Heart left ventricle (tissue), 16 donors: ENCODE measurements around the gene OCIAD1. TPM values are rescaled to one million over a fixed set of nuclear protein-coding genes. Genes with fewer than 3 reads are reported as not detected.
"Not testable (repeated sequence)": the region's sequence is repeated elsewhere in the genome, so short reads cannot be mapped to it uniquely, and the experiment has no call there.

Experiments
- ATAC-seq, 4 donors: fragments of 200-7000 bp; cut with Tn5 transposase; one replicate each; pipeline ENCODE4 v1.9.1; 2020 to 2022; ENCODE audit warnings: moderate library complexity in 4 of 4, mild to moderate bottlenecking in 3 of 4, moderate number of reproducible peaks in 1 of 4
- DNase-seq, 5 donors: peaks; one replicate each; pipeline ENCODE4 v3.0.0-alpha.2; 2020
- H3K27ac ChIP-seq, 12 donors: fragments of 200-600 bp; sonication (generic) in 4 of 12; one replicate each; pipeline versions ENCODE4 v1.5.0 to v1.8.0; 2016 to 2022; ENCODE audit warnings: mild to moderate bottlenecking in 2 of 12
- H3K27me3 ChIP-seq, 9 donors: fragments of 200-600 bp; sonication (generic) in 2 of 9; one replicate each; pipeline versions ENCODE4 v1.5.1 to v1.8.0; 2016 to 2022; ENCODE audit warnings: mild to moderate bottlenecking in 3 of 9
- H3K36me3 ChIP-seq, 9 donors: fragments of 200-600 bp; sonication (generic) in 2 of 9; one replicate each; pipeline versions ENCODE4 v1.5.0 to v1.8.0; 2018 to 2022; ENCODE audit warnings: mild to moderate bottlenecking in 2 of 9
- H3K4me1 ChIP-seq, 12 donors: fragments of 200-600 bp; sonication (generic) in 4 of 12; one replicate each; pipeline versions ENCODE4 v1.5.0 to v1.8.0; 2016 to 2022; ENCODE audit warnings: mild to moderate bottlenecking in 3 of 12
- H3K4me3 ChIP-seq, 12 donors: fragments of 200-600 bp; sonication (generic) in 4 of 12; one replicate each; pipeline versions ENCODE4 v1.5.0 to v1.8.0; 2017 to 2022; ENCODE audit warnings: mild to moderate bottlenecking in 9 of 12, moderate library complexity in 4 of 12
- H3K9me3 ChIP-seq, 12 donors: fragments of 200-600 bp; sonication (generic) in 4 of 12; one replicate each; pipeline versions ENCODE4 v1.5.0 to v1.8.0; 2016 to 2022; ENCODE audit warnings: mild to moderate bottlenecking in 1 of 12
- CTCF ChIP-seq, 12 donors: fragments of 200-600 bp; sonication (generic) in 4 of 12; IDR thresholded peaks; one replicate each; pipeline versions ENCODE4 v1.5.0 to v1.8.0; 2018 to 2022; ENCODE audit warnings: antibody characterized with exemption in 12 of 12, mild to moderate bottlenecking in 5 of 12
- POLR2A ChIP-seq, 2 donors: fragments of 450-650 bp; IDR thresholded peaks; one replicate each; pipeline ENCODE4 v1.6.1; 2017; ENCODE audit warnings: antibody characterized with exemption in 2 of 2, mild to moderate bottlenecking in 2 of 2, moderate library complexity in 2 of 2
- WGBS, 4 donors: extraction: QIAGEN DNeasy Blood & Tissue Kit in 2 of 4; methylation state at CpG; one replicate each; pipeline versions ENCODE4 v1.1.5 to v1.1.7; 2013 to 2018; 5-methylcytosine and 5-hydroxymethylcytosine counted together
- intact Hi-C, 10 donors: fragments of 100-400 bp; cut with DNase I; formaldehyde crosslinking; loops; one replicate each; pipeline versions ENCODE4 v1.11.1 to v1.14.2; 2022
- polyA plus RNA-seq, 2 donors: library from polyadenylated mRNA; stranded (reverse); fragments of 200-250 nt; gene quantifications; one replicate each; pipeline ENCODE4 v1.2.3, GENCODE V29; 2013
- total RNA-seq, 9 donors: library from RNA; depleted of rRNA in 2 of 9; stranded (reverse); fragments of >200 nt in 2 of 9; fragmentation: NEBNext Ultra II Directional in 3 of 9; extraction: Animal tissue kit (Norgen Biotek cat#: 25700) in 3 of 9; gene quantifications; one replicate each; pipeline versions ENCODE4 v1.1.0 to v1.2.4, GENCODE V29; 2016 to 2023
- donor health status: ischemic (EF 13 %, LVEDD 7.1; RV severe dilation, severe dysfunction).
- donor health status: healthy with polysubstance abuse.
- donor health status: DM: no; HTN: yes; CAD: no.
- donor health status: DM: no; HTN: no; CAD: no.
- donor health status: ischemic (EF 25% LVEDD 6.9; RV normal size, moderate dysfunction).
- donor health status: ischemic (EF 25% LVEDD 5.7; RV mildly dilated, moderate dysfunction).
- donor health status: healthy.
- donor health status: DM: yes; HTN: yes; CAD: no.
- donor health status: ischemic (EF 35%, LVEDD 5.7; RV mildly dilated, moderate dysfunction).
- donor health status: nonischemic (EF 11% LVEDD 7.7; RV severe dilation, severe dysfunction).
- donor health status: DM: yes; HTN: yes; CAD: no.
- donor health status: PGD.
- donor health status: ischemic (EF 29% LVEDD 5.4; RV normal size, mild dysfunction).
- donor health status: nonischemic (EF 23%, LVEDD 6.1; RV moderate dilation, normal function).

Gene OCIAD1
- total and polyA plus RNA-seq, 11 donors, result 102 to 175 (median 133) TPM

- TF ChIP-seq POLR2A (IDR thresholded peaks at IDR 0.05) (no peak), CTCF (IDR thresholded peaks at IDR 0.05) (no peak)
- Histone ChIP-seq H3K9me3 (no peaks in the 10 kb centered on the region), H3K36me3 (no peaks in the 10 kb centered on the region), H3K27me3 (no peaks in the 10 kb centered on the region), H3K27ac (no peak overlapping the region), H3K4me1 (peaks cover 0 to 28% (median 8%) of the 10 kb centered on the region in 12 donors), H3K4me3 (no peak overlapping the region)
- 71 to 82% (median 77%) methylated on average over 1 of the region's 1 CpG for WGBS, 4 donors
- ATAC-seq (no peak), DNase-seq (no peak)
- intact Hi-C loops, result loop anchor here in 2 of 10 donors (2.0 to 10.0 kb wide), 2 partner anchors 16 to 168 kb away; partner anchors contain the start of gene FRYL (in 1 of the 2)
Measured at GRCh38 chr4:48796927-48797679, 33.8 kb upstream of the OCIAD1 start.

- Histone ChIP-seq H3K9me3 (no peaks in the 10 kb centered on the region), H3K27me3 (no peaks in the 10 kb centered on the region), H3K4me3 (no peak overlapping the region), H3K4me1 (peaks cover 0 to 25% (median 11%) of the 10 kb centered on the region in 12 donors), H3K36me3 (no peaks in the 10 kb centered on the region), H3K27ac (no peak overlapping the region)
- DNase-seq, result no peak
- intact Hi-C loops, result loop anchor here in 1 of 10 donors (10.0 kb wide), 1 partner anchor 167 kb away; no protein-coding TSS in a partner anchor
- no peak for ATAC-seq
- TF ChIP-seq CTCF (IDR thresholded peaks at IDR 0.05), result no peak
- no peak for TF ChIP-seq POLR2A (IDR thresholded peaks at IDR 0.05)
- WGBS, 4 donors, result 90 to 97% (median 95%) methylated on average over 2 of the region's 2 CpGs
Measured at GRCh38 chr4:48798117-48798516, 32.8 kb upstream of the OCIAD1 start.

GRCh38 chr4:48799157-48799556, 31.7 kb upstream of the OCIAD1 start:
- WGBS, 4 donors, result 34 to 54% (median 46%) methylated on average over 2 of the region's 2 CpGs
- no peaks in the 10 kb centered on the region for H3K36me3 ChIP-seq
- no peaks in the 10 kb centered on the region for H3K27me3 ChIP-seq
- DNase-seq, result no peak
- no peaks in the 10 kb centered on the region for H3K9me3 ChIP-seq
- TF ChIP-seq CTCF (IDR thresholded peaks at IDR 0.05) (no peak), POLR2A (IDR thresholded peaks at IDR 0.05) (no peak)
- no peak overlapping the region for H3K4me3 ChIP-seq
- peaks cover 0 to 30% (median 14%) of the 10 kb centered on the region in 12 donors for H3K4me1 ChIP-seq
- H3K27ac ChIP-seq, result no peak overlapping the region
- intact Hi-C loops, result loop anchor here in 1 of 10 donors (10.0 kb wide), 1 partner anchor 166 kb away; no protein-coding TSS in a partner anchor
- no peak for ATAC-seq

GRCh38 chr4:48800155-48800554, 30.7 kb upstream of the OCIAD1 start:
- 76 to 89% (median 86%) methylated on average over 2 of the region's 2 CpGs for WGBS, 4 donors
- DNase-seq, H3K36me3 ChIP-seq, H3K9me3 ChIP-seq, H3K4me3 ChIP-seq, H3K27me3 ChIP-seq, ATAC-seq, intact Hi-C loops, H3K27ac ChIP-seq: not testable (repeated sequence)
- peaks cover 0 to 40% (median 19%) of the 10 kb centered on the region in 12 donors for H3K4me1 ChIP-seq
